ENCODE data around the gene SEPTIN6.

The SEPTIN6 gene

DNA sequence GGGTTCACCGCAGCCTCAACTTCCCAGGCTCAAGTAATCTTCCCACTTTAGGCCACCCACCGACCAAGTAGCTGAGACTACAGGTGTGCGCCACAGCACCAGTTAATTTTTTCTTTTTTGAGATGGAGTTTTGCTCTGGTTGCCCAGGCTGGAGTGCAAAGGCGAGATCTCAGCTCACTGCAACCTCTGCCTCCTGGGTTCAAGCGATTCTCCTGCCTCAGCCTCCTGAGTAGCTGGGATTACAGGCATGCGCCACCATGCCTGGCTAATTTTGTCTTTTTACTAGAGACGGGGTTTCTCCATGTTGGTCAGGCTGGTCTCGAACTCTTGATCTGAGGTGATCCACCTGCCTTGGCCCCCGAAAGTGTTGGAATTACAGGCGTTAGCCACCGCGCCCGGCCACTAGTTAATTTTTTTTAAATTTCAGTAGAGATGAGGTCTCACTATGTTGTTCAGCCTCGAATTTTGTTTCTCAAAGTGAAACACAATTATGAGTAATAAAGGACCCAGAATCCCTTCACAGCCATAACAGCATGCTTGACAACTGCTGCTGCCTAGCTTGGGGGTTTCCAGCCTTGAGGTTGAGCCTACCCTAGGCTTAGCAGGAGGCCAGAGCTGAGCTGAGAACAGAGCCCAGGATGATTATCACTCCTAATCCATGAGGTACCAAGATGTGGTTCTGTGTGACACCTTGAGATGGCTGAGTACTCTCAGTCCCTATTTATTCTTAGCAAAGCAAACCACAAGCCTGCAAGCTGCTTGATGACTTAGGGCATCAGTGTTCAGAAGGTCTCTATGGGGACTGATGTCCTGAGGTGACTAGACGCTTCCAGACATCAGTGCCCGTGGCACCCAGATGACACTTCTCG is 45.2 kb downstream of the SEPTIN6 start:
- H3K36me3 ChIP-seq (ENCODE audit: control insufficient read depth, insufficient read depth, low read length): peaks cover 15% of the 10 kb centered on the region
- H3K4me1 ChIP-seq (ENCODE audit: control insufficient read depth, insufficient read depth, low read length): no peaks in the 10 kb centered on the region
- no peak overlapping the region for H3K9ac ChIP-seq (ENCODE audit: low read depth, low read length)
- H3K27ac ChIP-seq (ENCODE audit: low read depth, low read length): no peak overlapping the region
- no peaks in the 10 kb centered on the region for H3K27me3 ChIP-seq (ENCODE audit: control insufficient read depth, insufficient read depth, low read length)
- no peak overlapping the region for H3K4me3 ChIP-seq (ENCODE audit: low read depth, low read length)
- peaks cover 23% of the 10 kb centered on the region for H3K9me3 ChIP-seq (ENCODE audit: control insufficient read depth, insufficient read depth, low read length)

DNA sequence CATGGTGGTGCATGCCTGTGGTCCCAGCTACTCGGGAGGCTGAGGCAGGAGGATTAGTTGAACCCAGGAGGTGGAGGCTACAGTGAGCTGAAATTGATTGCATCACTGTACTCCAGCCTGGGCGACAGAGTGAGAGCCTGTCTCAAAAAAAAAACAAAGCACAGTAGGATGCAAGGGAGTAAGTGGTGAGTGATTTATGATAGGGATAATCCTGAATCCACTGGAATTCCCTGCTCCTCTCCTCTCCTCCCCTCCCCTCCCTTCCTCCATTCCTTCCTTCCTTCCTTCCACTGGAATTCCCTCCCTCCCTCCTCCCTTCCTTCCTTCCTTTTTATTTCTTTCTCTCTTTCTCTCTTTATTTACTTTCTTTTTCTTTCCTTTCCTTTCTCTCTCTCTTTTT is 45.9 kb downstream of the SEPTIN6 start:
- H3K9me3 ChIP-seq (ENCODE audit: control insufficient read depth, insufficient read depth, low read length): peaks cover 22% of the 10 kb centered on the region; the same call in 1 of the 2 replicates
- H3K4me3 ChIP-seq (ENCODE audit: low read depth, low read length): no peak overlapping the region
- H3K27me3 ChIP-seq (ENCODE audit: control insufficient read depth, insufficient read depth, low read length): no peaks in the 10 kb centered on the region
- H3K27ac ChIP-seq (ENCODE audit: low read depth, low read length): no peak overlapping the region
- no peaks in the 10 kb centered on the region for H3K4me1 ChIP-seq (ENCODE audit: control insufficient read depth, insufficient read depth, low read length)
- H3K9ac ChIP-seq (ENCODE audit: low read depth, low read length): no peak overlapping the region
- H3K36me3 ChIP-seq (ENCODE audit: control insufficient read depth, insufficient read depth, low read length): peaks cover 15% of the 10 kb centered on the region

DNA sequence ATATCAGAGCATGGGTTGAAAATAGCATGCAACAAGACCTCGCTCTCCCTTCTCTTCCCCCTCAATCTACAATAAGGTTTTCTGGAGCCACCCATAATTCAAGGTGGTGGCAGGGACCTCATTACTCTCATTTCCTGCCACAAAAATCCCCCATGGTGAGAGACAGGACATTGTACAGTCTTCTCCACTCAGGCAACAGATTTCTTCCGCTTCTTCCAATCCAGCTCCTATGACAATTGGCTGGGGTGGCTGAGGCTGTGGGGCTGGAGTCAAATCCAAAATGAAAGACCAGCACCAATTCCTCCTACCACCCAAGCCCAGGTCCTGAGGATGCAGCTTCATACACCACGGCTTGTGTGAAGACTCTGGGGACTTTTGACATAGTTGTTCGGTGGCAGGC is 46.5 kb downstream of the SEPTIN6 start:
- Histone ChIP-seq H3K36me3 (ENCODE audit: control insufficient read depth, insufficient read depth, low read length) (peaks cover 15% of the 10 kb centered on the region), H3K27ac (ENCODE audit: low read depth, low read length) (no peak overlapping the region), H3K9ac (ENCODE audit: low read depth, low read length) (no peak overlapping the region), H3K4me3 (ENCODE audit: low read depth, low read length) (no peak overlapping the region), H3K27me3 (ENCODE audit: control insufficient read depth, insufficient read depth, low read length) (no peaks in the 10 kb centered on the region), H3K9me3 (ENCODE audit: control insufficient read depth, insufficient read depth, low read length) (peaks cover 22% of the 10 kb centered on the region; the same call in 1 of the 2 replicates), H3K4me1 (ENCODE audit: control insufficient read depth, insufficient read depth, low read length) (no peaks in the 10 kb centered on the region)

DNA sequence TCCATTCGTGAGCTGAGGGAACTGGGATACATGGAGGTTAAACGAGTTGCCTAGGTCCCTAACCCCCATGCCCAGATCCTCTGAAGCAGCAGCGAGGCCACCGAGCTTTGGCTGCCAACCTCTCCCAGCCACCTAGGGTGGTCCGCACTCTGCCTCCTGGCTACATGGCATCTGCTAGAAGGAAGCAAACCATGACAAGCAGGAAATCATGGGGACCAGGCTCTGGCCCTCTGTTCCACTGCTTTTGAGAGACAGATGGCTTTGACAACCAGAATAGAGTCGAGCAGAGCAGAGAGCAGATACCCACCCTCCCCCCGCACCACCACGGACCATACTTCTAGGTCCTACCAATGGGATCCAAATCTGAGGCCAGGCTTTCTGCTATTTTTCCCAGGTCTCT is 49.3 kb downstream of the SEPTIN6 start:
- H3K36me3 ChIP-seq (ENCODE audit: control insufficient read depth, insufficient read depth, low read length): peaks cover 7% of the 10 kb centered on the region; the same call in 1 of the 2 replicates
- H3K4me1 ChIP-seq (ENCODE audit: control insufficient read depth, insufficient read depth, low read length): no peaks in the 10 kb centered on the region
- no peak overlapping the region for H3K9ac ChIP-seq (ENCODE audit: low read depth, low read length)
- H3K4me3 ChIP-seq (ENCODE audit: low read depth, low read length): no peak overlapping the region
- peaks cover 22% of the 10 kb centered on the region for H3K9me3 ChIP-seq (ENCODE audit: control insufficient read depth, insufficient read depth, low read length)
- H3K27me3 ChIP-seq (ENCODE audit: control insufficient read depth, insufficient read depth, low read length): no peaks in the 10 kb centered on the region
- H3K27ac ChIP-seq (ENCODE audit: low read depth, low read length): no peak overlapping the region
